Measurements from ENCODE around the gene HLX.

Gene HLX

GRCh38 chr1:220915954-220916353 is 36.7 kb downstream of the HLX start:
- DNase-seq (ENCODE audit: low read depth) = no peak
- TF ChIP-seq CTCF (conservative IDR thresholded peaks at IDR 0.05; ENCODE audit: control insufficient read depth, insufficient read depth, low read depth, low read length) = no peak
- H3K4me3 ChIP-seq (ENCODE audit: control insufficient read depth, low read depth, low read length) = no peak overlapping the region

GRCh38 chr1:220917101-220917500 is 37.9 kb downstream of the HLX start:
- no peak overlapping the region for H3K4me3 ChIP-seq (ENCODE audit: control insufficient read depth, low read depth, low read length)
- TF ChIP-seq CTCF (conservative IDR thresholded peaks at IDR 0.05; ENCODE audit: control insufficient read depth, insufficient read depth, low read depth, low read length) = no peak
- DNase-seq (ENCODE audit: low read depth) = no peak

DNA sequence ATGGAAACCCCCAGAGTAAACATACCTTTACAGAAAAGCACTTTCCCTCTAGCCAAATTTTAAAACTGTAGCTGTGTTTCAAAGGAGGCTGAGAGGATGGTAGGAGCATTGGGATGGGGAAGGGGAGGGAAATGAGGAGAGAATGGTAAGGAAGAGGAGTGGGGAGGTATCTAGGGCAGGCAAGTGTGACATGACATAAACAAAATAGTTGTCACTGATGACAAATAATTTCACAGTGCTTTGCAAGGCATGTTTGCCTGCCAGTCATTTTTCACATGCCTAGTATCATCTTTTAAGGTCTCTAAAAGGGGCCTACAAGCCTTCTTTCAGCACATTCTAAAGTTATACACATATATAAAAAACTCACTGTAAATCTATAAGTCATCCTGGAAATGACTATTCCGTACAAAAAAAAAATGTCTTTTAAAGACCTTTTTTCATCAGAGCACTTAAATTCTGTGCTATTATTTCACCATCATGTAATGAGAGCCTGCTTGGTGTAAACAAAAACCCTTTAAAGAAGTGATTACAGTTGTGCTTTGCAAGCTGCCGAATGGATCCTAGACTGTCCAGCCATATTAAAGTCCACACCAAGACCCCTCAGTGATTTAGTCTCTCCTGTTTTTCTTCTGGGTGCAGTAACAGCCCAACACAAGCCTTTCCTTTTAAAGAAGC is 38.4 kb downstream of the HLX start:
- no peak for DNase-seq (ENCODE audit: low read depth)
- no peak for TF ChIP-seq CTCF (conservative IDR thresholded peaks at IDR 0.05; ENCODE audit: control insufficient read depth, insufficient read depth, low read depth, low read length)

DNA sequence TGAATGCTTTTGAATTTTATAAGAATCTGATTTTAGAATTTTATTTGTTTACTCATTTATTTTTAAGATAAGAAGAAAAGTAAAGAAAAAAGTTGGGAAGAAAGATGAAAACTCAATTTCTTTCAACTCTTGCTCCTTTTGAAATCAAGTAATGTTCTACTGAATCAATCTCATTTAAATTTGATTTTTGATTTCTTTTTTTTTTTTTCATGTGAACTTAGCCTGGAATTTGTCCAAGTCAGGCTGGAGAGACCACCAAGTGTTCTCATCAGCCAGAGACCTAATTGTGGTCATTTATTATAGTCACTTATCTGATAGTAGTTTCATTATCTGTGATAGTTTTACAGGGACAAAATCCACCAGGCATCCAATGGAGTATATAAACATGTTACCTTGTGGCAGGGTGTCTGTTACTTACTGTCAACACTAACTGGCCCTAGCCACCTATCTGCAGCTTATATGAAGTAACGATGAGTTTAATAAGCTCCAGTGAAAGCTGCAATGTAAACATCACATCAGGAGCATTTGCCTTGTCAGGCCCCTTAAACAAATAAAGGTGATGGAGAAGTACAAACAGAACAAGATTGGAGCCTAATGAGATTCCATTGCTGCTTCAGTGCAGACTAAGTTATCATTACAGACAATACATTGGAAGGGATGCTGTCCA is 39.2 kb downstream of the HLX start:
- TF ChIP-seq CTCF (conservative IDR thresholded peaks at IDR 0.05; ENCODE audit: control insufficient read depth, insufficient read depth, low read depth, low read length) = no peak

More for the DNA sequence above, 38.4 kb downstream of the HLX start:
- no peak overlapping the region for H3K4me3 ChIP-seq (ENCODE audit: control insufficient read depth, low read depth, low read length)

GRCh38 chr1:220920967-220921366 is 41.7 kb downstream of the HLX start:
- no peak for TF ChIP-seq CTCF (conservative IDR thresholded peaks at IDR 0.05; ENCODE audit: control insufficient read depth, insufficient read depth, low read depth, low read length)
- no peak for DNase-seq (ENCODE audit: low read depth)
- no peak overlapping the region for H3K4me3 ChIP-seq (ENCODE audit: control insufficient read depth, low read depth, low read length)

More for the DNA sequence above, 39.2 kb downstream of the HLX start:
- no peak for DNase-seq (ENCODE audit: low read depth)
- H3K4me3 ChIP-seq (ENCODE audit: control insufficient read depth, low read depth, low read length) = no peak overlapping the region

- no peak for DNase-seq (ENCODE audit: low read depth)
- no peak overlapping the region for H3K4me3 ChIP-seq (ENCODE audit: control insufficient read depth, low read depth, low read length)
- no peak for TF ChIP-seq CTCF (conservative IDR thresholded peaks at IDR 0.05; ENCODE audit: control insufficient read depth, insufficient read depth, low read depth, low read length)
Observed at GRCh38 chr1:220921498-220921897, 42.3 kb downstream of the HLX start.
